ENCODE results near the gene PDIA2. TPM values are rescaled to one million over a fixed set of nuclear protein-coding genes. Genes with fewer than 3 reads are reported as not detected.
"Not testable (repeated sequence)": the region's sequence is repeated elsewhere in the genome, so short reads cannot be mapped to it uniquely, and the experiment has no call there.

Gene PDIA2
- total and polyA plus RNA-seq, 10 of the 15 experiments (the other 5 are each of a cell fraction or from before 2014, with no cell fraction given) = 0.11 to 0.36 TPM; not detected in 8

- H3K79me2 ChIP-seq (ENCODE audit: control insufficient read depth, insufficient read depth, low read length) = peaks cover 26% of the 10 kb centered on the region
- RAD21 ChIA-PET (ENCODE audit: unreplicated experiment); SMC1A ChIA-PET (ENCODE audit: uncharacterized antibody, unreplicated experiment); H4K20me1 ChIP-seq (ENCODE audit: control insufficient read depth, insufficient read depth); H3K4me3 ChIP-seq; ATAC-seq; DNase-seq (ENCODE audit: low read depth, low spot score); intact Hi-C loops (cut with micrococcal nuclease; ENCODE audit: unreplicated experiment); H3K27me3 ChIP-seq (replicated peaks in 1 of 2; ENCODE audit: control insufficient read depth in 2 of 2, insufficient read depth in 2 of 2, low read length in 1 of 2); POLR2A ChIA-PET; H2AFZ ChIP-seq (ENCODE audit: control insufficient read depth, low read depth, low read length); H3K27ac ChIP-seq (ENCODE audit: control insufficient read depth, insufficient read depth); H3K9ac ChIP-seq (ENCODE audit: control insufficient read depth, insufficient read depth, low read length); H3K4me2 ChIP-seq (ENCODE audit: control insufficient read depth, insufficient read depth); FAIRE-seq; H3K9me3 ChIP-seq (replicated peaks; ENCODE audit: control insufficient read depth, insufficient read depth, low read length); in situ Hi-C loops (cut with MboI); H3K36me3 ChIP-seq (ENCODE audit: control insufficient read depth in 2 of 2, insufficient read depth in 2 of 2, low read length in 1 of 2); H3K4me1 ChIP-seq (ENCODE audit: control insufficient read depth, insufficient read depth, low read length); BruUV-seq (replicated peaks): not testable (repeated sequence)
- 94% methylated on average over 11 of the region's 11 CpGs for WGBS (ENCODE audit: insufficient coverage, insufficient replicate concordance, low lambda C conversion rate, missing lambda C conversion rate)
- TF ChIP-seq TCF3 (IDR thresholded peaks at IDR 0.05; ENCODE audit: borderline replicate concordance, insufficient read depth, low read depth, low read length) (peak; percentile 34; the same call in 1 of the 2 replicates), BCL3 (IDR thresholded peaks at IDR 0.05; ENCODE audit: borderline replicate concordance, insufficient read depth, low read depth, low read length, poor library complexity, severe bottlenecking) (peak; percentile 80)
- CTCF ChIA-PET = interaction anchor here (1.9 kb wide), 1 partner anchor 15 kb away, joined by 7 read pairs; no protein-coding TSS in a partner anchor
These were observed 52.1 kb downstream of the PDIA2 start for GRCh38 chr16:334861-335632.

- H3K36me3 ChIP-seq (ENCODE audit: control insufficient read depth in 2 of 2, insufficient read depth in 2 of 2, low read length in 1 of 2) = no peaks in the 10 kb centered on the region; a peak in 1 of 4 replicates
- ChIA-PET RAD21 (ENCODE audit: unreplicated experiment) (interaction anchor here (1.2 kb wide), 1 partner anchor 16 kb away, joined by 4 read pairs; the partner anchor contains the start of gene AXIN1), CTCF (interaction anchor here (0.9 to 1.9 kb wide), 2 partner anchors 12 to 14 kb away, joined by 3 to 7 read pairs; no protein-coding TSS in a partner anchor), SMC1A (ENCODE audit: uncharacterized antibody, unreplicated experiment) (no interaction called here), POLR2A (interaction anchor here (0.6 to 1.3 kb wide), 4 partner anchors 9 to 1142 kb away, joined by 3 to 8 read pairs (median 4); no protein-coding TSS in a partner anchor)
- ATAC-seq = no peak
- no peak overlapping the region for H3K9ac ChIP-seq (ENCODE audit: control insufficient read depth, insufficient read depth, low read length)
- H3K27me3 ChIP-seq (replicated peaks in 1 of 2; ENCODE audit: control insufficient read depth in 2 of 2, insufficient read depth in 2 of 2, low read length in 1 of 2) = no peaks in the 10 kb centered on the region
- no peaks in the 10 kb centered on the region for H3K4me1 ChIP-seq (ENCODE audit: control insufficient read depth, insufficient read depth, low read length)
- H4K20me1 ChIP-seq (ENCODE audit: control insufficient read depth, insufficient read depth) = no peaks in the 10 kb centered on the region
- H3K27ac ChIP-seq (ENCODE audit: control insufficient read depth, insufficient read depth) = no peak overlapping the region
- no peak for FAIRE-seq
- in situ Hi-C loops (cut with MboI) = no loop called here
- whole genome bisulfite sequencing (ENCODE audit: insufficient coverage, insufficient replicate concordance, low lambda C conversion rate, missing lambda C conversion rate) = 87% methylated on average over 11 of the region's 11 CpGs
- no peak overlapping the region for H3K4me3 ChIP-seq
- H3K79me2 ChIP-seq (ENCODE audit: control insufficient read depth, insufficient read depth, low read length) = peaks cover 30% of the 10 kb centered on the region
- H2AFZ ChIP-seq (ENCODE audit: control insufficient read depth, low read depth, low read length) = no peak overlapping the region
- DNase-seq (ENCODE audit: low read depth, low spot score) = no peak
- no TSS peak for BruUV-seq (replicated peaks)
- intact Hi-C loops (cut with micrococcal nuclease; ENCODE audit: unreplicated experiment) = no loop called here
- H3K4me2 ChIP-seq (ENCODE audit: control insufficient read depth, insufficient read depth) = no peak overlapping the region
- no peaks in the 10 kb centered on the region for H3K9me3 ChIP-seq (replicated peaks; ENCODE audit: control insufficient read depth, insufficient read depth, low read length)
- no peak for TF ChIP-seq TBL1XR1 (IDR thresholded peaks at IDR 0.05; ENCODE audit: low read depth, low read length)
- no peak for TF ChIP-seq ZSCAN29 (IDR thresholded peaks at IDR 0.05)
- no peak for TF ChIP-seq STAT1 (conservative IDR thresholded peaks at IDR 0.05)
- no peak for TF ChIP-seq SREBF2 (IDR thresholded peaks at IDR 0.05; ENCODE audit: low read length)
- no peak for TF ChIP-seq ZNF384 (IDR thresholded peaks at IDR 0.05; ENCODE audit: borderline replicate concordance, low read depth, low read length)
- no peak for TF ChIP-seq BCLAF1 (IDR thresholded peaks at IDR 0.05)
- TF ChIP-seq SKIL (IDR thresholded peaks at IDR 0.05; ENCODE audit: low read depth, poor library complexity, severe bottlenecking) = no peak
These were observed 53.3 kb downstream of the PDIA2 start for GRCh38 chr16:336269-336668.
